ENCODE data around the gene LRRC23.
"Not testable (repeated sequence)": the region's sequence is repeated elsewhere in the genome, so short reads cannot be mapped to it uniquely, and the experiment has no call there.

Gene LRRC23

GRCh38 chr12:6905414-6906040 is 905 bp downstream of the LRRC23 start:
- DNase-seq, result no peak

DNA sequence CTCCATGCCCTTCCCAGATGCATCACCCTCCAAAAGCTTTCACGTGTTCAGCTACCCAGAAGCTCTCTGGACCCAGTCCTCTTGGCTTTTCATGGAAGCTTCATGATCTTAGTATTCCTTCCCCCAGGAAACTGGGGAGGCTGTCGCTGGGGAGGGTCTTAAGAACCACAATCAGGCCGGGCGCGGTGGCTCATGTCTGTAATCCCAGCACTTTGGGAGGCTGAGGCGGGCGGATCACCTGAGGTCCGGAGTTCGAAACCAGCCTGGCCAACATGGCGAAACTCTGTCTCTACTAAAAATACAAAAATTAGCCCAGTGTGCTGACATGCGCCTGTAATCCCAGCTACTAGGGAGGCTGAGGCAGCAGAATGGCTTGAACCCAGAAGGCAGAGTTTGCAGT is 3.5 kb downstream of the LRRC23 start:
- not testable (repeated sequence) for DNase-seq

GRCh38 chr12:6909421-6910145 is 5.0 kb downstream of the LRRC23 start:
- peak; percentile 37 for DNase-seq

DNA sequence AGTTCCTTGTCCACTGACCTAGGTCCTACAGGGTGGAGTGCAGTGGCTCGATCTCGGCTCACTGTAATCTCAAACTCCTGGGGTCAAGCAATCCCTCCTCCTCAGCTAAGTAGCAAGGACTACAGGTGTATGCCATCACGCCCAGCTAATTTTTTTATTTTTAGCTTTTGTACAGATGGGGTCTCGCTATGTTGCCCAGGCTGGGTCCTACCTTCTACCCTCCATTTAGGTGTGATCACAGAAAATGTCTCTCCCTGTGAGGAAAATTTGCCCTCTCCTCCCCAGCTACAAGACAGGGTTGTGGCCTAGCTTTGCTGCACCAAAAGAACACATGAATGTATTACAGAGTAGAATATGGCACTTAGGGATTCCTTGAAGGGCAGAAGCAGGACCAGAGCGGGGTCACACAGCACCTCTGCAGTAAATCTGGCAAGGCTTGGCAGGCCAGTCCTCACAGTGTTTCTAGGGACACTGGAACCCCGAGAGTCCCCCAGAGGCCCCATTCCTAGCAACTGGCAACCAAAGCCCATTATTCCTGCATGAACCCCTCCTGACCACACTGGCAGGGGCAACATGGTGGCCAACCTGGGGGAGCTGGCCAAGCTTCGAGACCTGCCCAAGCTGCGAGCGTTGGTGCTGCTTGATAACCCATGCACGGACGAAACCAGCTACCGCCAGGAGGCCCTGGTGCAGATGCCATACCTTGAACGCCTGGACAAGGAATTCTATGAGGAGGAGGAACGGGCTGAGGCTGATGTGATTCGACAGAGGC is 7.7 kb downstream of the LRRC23 start:
- DNase-seq, result peak; percentile 46

GRCh38 chr12:6914246-6914946 is 9.8 kb downstream of the LRRC23 start, which contains the start of gene ENO2:
TSS of gene ENO2 (plus strand) at chr12:6914580. CDS start at chr12:6915833, 1,253 bp downstream.
- DNase-seq, result peak; percentile 87

- DNase-seq, result peak; percentile 79
Observed at GRCh38 chr12:6914947-6915788, 10.5 kb downstream of the LRRC23 start.

GRCh38 chr12:6915789-6916285 is 11.2 kb downstream of the LRRC23 start:
- DNase-seq, result no peak

DNA sequence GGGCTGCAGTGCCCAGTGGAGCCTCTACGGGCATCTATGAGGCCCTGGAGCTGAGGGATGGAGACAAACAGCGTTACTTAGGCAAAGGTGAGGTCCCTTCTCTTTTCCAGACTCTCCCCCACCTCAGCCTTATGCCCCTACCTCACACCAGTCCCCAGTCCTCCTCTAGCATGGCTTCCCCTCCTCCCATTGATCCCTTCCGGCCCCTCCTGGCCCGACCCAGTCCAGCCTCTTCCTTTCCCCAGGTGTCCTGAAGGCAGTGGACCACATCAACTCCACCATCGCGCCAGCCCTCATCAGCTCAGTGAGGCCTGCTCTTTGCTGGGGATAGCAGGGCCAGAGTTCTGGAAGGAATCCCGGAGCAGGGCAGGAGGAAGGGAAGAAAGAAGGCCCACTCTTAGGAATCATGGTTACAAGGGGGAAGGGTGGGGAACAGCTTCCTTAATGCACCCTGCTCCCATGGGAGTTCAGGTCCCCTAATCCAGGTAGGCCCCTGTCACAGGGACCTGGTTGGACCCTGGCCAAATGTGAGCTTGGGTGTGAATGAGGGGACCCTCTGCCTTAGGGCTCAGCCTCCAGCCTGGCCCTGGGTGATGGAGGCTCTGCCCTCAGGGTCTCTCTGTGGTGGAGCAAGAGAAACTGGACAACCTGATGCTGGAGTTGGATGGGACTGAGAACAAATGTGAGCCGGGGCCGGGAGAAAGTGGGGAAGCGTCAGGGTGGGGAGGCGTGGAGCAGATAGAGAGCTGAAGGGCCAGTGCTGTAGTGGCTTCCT is 12.0 kb downstream of the LRRC23 start:
- DNase-seq, result no peak

GRCh38 chr12:6917491-6918231 is 13.0 kb downstream of the LRRC23 start:
- no peak for DNase-seq

DNA sequence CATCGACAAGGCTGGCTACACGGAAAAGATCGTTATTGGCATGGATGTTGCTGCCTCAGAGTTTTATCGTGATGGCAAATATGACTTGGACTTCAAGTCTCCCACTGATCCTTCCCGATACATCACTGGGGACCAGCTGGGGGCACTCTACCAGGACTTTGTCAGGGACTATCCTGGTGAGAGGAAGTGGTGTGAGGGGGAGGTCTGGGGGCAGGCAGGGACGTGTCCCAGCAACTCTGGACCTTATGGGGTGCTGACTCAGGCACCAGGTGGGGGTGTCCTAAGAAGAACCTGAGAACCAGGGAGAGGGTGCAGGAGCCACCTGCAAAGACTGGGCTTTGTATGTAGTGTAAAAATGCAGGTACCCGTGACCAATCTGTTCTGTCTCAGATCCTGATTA is 15.0 kb downstream of the LRRC23 start:
- no peak for DNase-seq

GRCh38 chr12:6921539-6921938 is 16.9 kb downstream of the LRRC23 start:
- DNase-seq, result no peak

GRCh38 chr12:6921996-6922946 is 17.6 kb downstream of the LRRC23 start:
- DNase-seq, result no peak

DNA sequence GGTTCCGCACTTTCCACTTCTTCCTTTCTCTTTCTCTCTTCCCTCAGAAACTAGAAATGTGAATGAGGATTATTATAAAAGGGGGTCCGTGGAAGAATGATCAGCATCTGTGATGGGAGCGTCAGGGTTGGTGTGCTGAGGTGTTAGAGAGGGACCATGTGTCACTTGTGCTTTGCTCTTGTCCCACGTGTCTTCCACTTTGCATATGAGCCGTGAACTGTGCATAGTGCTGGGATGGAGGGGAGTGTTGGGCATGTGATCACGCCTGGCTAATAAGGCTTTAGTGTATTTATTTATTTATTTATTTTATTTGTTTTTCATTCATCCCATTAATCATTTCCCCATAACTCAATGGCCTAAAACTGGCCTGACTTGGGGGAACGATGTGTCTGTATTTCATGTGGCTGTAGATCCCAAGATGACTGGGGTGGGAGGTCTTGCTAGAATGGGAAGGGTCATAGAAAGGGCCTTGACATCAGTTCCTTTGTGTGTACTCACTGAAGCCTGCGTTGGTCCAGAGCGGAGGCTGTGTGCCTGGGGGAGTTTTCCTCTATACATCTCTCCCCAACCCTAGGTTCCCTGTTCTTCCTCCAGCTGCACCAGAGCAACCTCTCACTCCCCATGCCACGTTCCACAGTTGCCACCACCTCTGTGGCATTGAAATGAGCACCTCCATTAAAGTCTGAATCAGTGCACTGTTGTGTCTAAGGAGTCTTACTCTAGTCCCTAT is 18.5 kb downstream of the LRRC23 start:
- no peak for DNase-seq

DNA sequence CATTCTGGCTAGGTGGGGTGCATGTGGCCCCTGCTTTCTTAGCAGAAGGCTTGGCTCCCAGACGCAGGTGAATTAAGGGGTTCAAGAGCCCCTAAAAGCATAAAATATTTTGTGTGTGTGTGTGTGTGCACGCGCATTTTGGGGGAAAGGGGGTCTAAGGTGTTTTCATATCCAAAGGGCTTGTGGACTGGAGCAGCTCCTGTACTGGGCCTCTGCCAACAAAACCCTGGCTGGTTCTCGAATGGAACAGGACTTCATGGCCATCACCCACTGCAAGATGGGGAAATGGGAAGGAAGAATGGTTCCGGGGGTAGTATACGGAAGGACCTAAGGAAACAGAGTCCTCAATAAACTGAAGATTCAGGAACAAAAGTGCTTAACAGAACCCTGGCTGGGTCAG is 19.2 kb downstream of the LRRC23 start:
- no peak for DNase-seq

DNA sequence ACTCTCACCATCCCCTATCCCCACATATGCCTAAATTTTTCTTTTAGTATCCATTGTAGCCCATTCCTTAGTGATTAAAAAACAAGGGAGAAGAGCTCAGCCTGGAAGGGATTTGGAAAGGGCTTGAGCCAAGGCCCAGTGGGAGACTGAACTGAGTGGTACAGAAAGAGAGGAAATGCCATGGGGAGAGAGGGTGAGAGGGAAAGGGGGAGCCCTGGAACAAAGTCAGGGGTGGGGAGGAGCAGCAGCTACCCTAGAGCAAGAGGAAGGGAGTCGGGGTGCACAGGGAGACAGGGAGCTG is 20.6 kb downstream of the LRRC23 start:
- no peak for DNase-seq

DNA sequence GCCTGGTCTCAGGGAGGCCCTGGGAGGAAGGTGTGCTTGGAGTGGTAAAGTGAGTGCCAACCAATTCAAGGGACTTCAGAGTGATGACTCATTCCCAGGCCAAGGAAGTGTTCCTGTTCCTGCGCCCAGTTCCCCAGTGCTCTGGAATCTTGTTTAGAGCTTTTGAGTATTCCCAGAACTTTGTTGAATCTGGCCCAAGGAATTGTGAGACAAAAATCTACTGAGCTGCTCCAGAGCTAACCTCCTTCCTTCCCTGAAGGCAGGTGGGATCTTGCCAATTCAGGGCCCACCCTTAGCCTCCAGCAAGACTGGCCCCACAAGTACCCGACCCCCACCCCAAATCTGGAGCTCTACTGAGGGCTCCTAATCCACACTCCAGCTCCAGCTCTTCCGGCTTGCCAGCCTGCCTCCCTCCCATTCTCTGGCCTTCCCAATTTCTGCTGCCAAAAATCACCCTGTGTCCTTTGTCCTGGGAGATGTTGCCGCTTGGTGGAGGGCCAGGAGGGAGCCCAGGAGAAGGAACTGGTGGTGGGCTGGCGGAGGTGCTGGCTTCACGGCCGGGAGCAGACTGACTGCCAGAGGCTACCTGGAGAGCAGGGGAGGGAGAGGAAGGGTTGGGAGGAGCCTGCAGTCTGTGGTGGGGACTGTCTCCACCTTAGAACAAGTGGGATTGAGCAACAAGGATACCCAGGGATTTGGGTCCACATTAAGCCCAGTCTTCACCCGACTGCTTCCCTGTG is 21.1 kb downstream of the LRRC23 start:
- DNase-seq, result peak; percentile 83

DNA sequence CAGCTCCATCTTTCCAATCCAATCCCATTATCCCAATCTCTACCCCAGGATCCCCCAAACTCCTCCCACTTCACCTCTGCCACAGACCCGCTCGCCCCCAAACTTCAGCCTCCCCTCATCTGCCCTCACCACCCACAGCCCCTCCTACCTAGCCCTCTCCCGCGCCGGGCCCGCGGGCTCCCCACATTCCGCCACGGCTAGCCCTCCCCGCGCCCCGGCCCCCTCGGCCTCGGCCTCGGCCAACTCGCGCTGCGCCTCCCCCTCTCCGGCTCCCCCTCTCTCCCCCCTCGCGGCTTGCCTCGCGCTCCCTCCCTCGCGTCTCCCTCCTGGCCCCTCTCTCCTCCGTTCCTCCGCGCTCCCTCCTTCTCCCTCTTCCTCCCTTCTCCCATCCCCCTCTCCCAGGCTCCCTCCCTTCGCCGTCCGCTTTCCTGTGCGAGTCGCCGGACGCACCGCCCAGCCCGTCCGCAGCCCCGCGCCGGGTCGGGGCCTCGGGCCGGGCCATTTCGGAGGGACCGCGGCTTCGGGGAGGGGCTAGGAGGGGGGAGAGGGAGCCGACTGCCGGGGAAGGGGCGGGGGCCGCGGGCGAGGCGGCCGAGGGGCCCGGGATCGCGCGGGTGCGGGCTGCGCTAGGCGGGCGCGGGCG is 22.9 kb downstream of the LRRC23 start, which contains the start of gene ATN1:
TSS of gene ATN1 (plus strand) at position 581 of the 643 bp plus-strand sequence. CDS start 6,043 bp downstream, outside the sequence.
- peak; percentile 96 for DNase-seq

All from eye (tissue), 1 donor.